ENCODE results near the gene SFT2D2.

- TF ChIP-seq, protein P1, sequence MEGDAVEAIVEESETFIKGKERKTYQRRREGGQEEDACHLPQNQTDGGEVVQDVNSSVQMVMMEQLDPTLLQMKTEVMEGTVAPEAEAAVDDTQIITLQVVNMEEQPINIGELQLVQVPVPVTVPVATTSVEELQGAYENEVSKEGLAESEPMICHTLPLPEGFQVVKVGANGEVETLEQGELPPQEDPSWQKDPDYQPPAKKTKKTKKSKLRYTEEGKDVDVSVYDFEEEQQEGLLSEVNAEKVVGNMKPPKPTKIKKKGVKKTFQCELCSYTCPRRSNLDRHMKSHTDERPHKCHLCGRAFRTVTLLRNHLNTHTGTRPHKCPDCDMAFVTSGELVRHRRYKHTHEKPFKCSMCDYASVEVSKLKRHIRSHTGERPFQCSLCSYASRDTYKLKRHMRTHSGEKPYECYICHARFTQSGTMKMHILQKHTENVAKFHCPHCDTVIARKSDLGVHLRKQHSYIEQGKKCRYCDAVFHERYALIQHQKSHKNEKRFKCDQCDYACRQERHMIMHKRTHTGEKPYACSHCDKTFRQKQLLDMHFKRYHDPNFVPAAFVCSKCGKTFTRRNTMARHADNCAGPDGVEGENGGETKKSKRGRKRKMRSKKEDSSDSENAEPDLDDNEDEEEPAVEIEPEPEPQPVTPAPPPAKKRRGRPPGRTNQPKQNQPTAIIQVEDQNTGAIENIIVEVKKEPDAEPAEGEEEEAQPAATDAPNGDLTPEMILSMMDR (IDR thresholded peaks at IDR 0.05), result no peak
- no peak for TF ChIP-seq POLR2A (IDR thresholded peaks at IDR 0.05)
Observed at GRCh38 chr1:168243198-168243597, 17.4 kb downstream of the SFT2D2 start.
